HUES6 (cell line): Measurements from ENCODE around the gene HSD17B2.
"Not testable (repeated sequence)": the region's sequence is repeated elsewhere in the genome, so short reads cannot be mapped to it uniquely, and the experiment has no call there.

Experiments
- H3K27ac ChIP-seq: 2 replicates; pipeline ENCODE4 v1.7.0; 2013; ENCODE audit warnings: low read depth, mild to moderate bottlenecking, low read length, inconsistent platforms
- H3K27me3 ChIP-seq: 2 replicates; pipeline ENCODE4 v1.6.1; 2013; ENCODE audit warnings: low read length; ENCODE audit not compliant: control insufficient read depth, insufficient read depth
- H3K36me3 ChIP-seq: 2 replicates; pipeline ENCODE4 v1.6.1; 2013; ENCODE audit warnings: low read length; ENCODE audit not compliant: control insufficient read depth, insufficient read depth
- H3K4me1 ChIP-seq: 2 replicates; pipeline ENCODE4 v1.6.1; 2013; ENCODE audit warnings: low read length; ENCODE audit not compliant: control insufficient read depth, insufficient read depth
- H3K4me3 ChIP-seq: 2 replicates; pipeline ENCODE4 v1.5.1; 2013; ENCODE audit warnings: low read depth, low read length
- H3K9ac ChIP-seq: one replicate; pipeline ENCODE4 v1.6.1; 2013; ENCODE audit warnings: mild to moderate bottlenecking, low read length
- H3K9me3 ChIP-seq: 2 replicates; pipeline ENCODE4 v1.6.1; 2013; ENCODE audit warnings: low read depth, low read length; ENCODE audit not compliant: control insufficient read depth, insufficient read depth

Gene HSD17B2

GRCh38 chr16:82105107-82105506 is 70.1 kb downstream of the HSD17B2 start:
- Histone ChIP-seq H3K9me3 (no peaks in the 10 kb centered on the region), H3K9ac (no peak overlapping the region), H3K4me1 (no peaks in the 10 kb centered on the region), H3K36me3 (no peaks in the 10 kb centered on the region), H3K27me3 (no peaks in the 10 kb centered on the region), H3K27ac (no peak overlapping the region), H3K4me3 (no peak overlapping the region)

- Histone ChIP-seq H3K9me3 (no peaks in the 10 kb centered on the region), H3K4me1 (no peaks in the 10 kb centered on the region), H3K27me3 (no peaks in the 10 kb centered on the region), H3K27ac (no peak overlapping the region), H3K36me3 (no peaks in the 10 kb centered on the region), H3K4me3 (no peak overlapping the region), H3K9ac (no peak overlapping the region)
These were observed 73.0 kb downstream of the HSD17B2 start for GRCh38 chr16:82108100-82108499.

GRCh38 chr16:82108774-82109173 is 73.7 kb downstream of the HSD17B2 start:
- Histone ChIP-seq H3K9me3 (no peaks in the 10 kb centered on the region), H3K4me3 (no peak overlapping the region), H3K36me3 (no peaks in the 10 kb centered on the region), H3K4me1 (no peaks in the 10 kb centered on the region), H3K27me3 (no peaks in the 10 kb centered on the region), H3K27ac (no peak overlapping the region), H3K9ac (no peak overlapping the region)

- H3K9ac ChIP-seq, H3K4me1 ChIP-seq, H3K9me3 ChIP-seq, H3K4me3 ChIP-seq, H3K27ac ChIP-seq, H3K36me3 ChIP-seq, H3K27me3 ChIP-seq: not testable (repeated sequence)
These were observed 74.2 kb downstream of the HSD17B2 start for GRCh38 chr16:82109266-82109665.

GRCh38 chr16:82111944-82112343 is 76.9 kb downstream of the HSD17B2 start:
- Histone ChIP-seq H3K9me3 (no peaks in the 10 kb centered on the region), H3K9ac (no peak overlapping the region), H3K27me3 (no peaks in the 10 kb centered on the region), H3K4me3 (no peak overlapping the region), H3K4me1 (no peaks in the 10 kb centered on the region), H3K27ac (no peak overlapping the region), H3K36me3 (no peaks in the 10 kb centered on the region)

- H3K4me1 ChIP-seq: no peaks in the 10 kb centered on the region
- H3K9me3 ChIP-seq: no peaks in the 10 kb centered on the region
- H3K9ac ChIP-seq: no peak overlapping the region
- H3K36me3 ChIP-seq: no peaks in the 10 kb centered on the region
- no peak overlapping the region for H3K4me3 ChIP-seq
- no peaks in the 10 kb centered on the region for H3K27me3 ChIP-seq
- H3K27ac ChIP-seq: no peak overlapping the region
These were observed 78.7 kb downstream of the HSD17B2 start for GRCh38 chr16:82113741-82114140.

GRCh38 chr16:82116535-82116934 is 81.5 kb downstream of the HSD17B2 start:
- Histone ChIP-seq H3K4me3 (no peak overlapping the region), H3K27me3 (no peaks in the 10 kb centered on the region), H3K36me3 (no peaks in the 10 kb centered on the region), H3K4me1 (no peaks in the 10 kb centered on the region), H3K9ac (no peak overlapping the region), H3K27ac (no peak overlapping the region), H3K9me3 (no peaks in the 10 kb centered on the region)

- Histone ChIP-seq H3K4me3 (no peak overlapping the region), H3K4me1 (no peaks in the 10 kb centered on the region), H3K9me3 (no peaks in the 10 kb centered on the region), H3K27ac (no peak overlapping the region), H3K36me3 (no peaks in the 10 kb centered on the region), H3K9ac (no peak overlapping the region), H3K27me3 (no peaks in the 10 kb centered on the region)
These were observed 83.7 kb downstream of the HSD17B2 start for GRCh38 chr16:82118749-82119148.

- H3K27ac ChIP-seq: no peak overlapping the region
- H3K27me3 ChIP-seq: no peaks in the 10 kb centered on the region
- no peaks in the 10 kb centered on the region for H3K9me3 ChIP-seq
- no peaks in the 10 kb centered on the region for H3K36me3 ChIP-seq
- no peak overlapping the region for H3K4me3 ChIP-seq
- H3K9ac ChIP-seq: no peak overlapping the region
- no peaks in the 10 kb centered on the region for H3K4me1 ChIP-seq
These were observed 84.4 kb downstream of the HSD17B2 start for GRCh38 chr16:82119405-82119804.

- peaks cover 7% of the 10 kb centered on the region; the same call in 1 of the 2 replicates for H3K4me1 ChIP-seq
- H3K9ac ChIP-seq: no peak overlapping the region
- no peak overlapping the region for H3K4me3 ChIP-seq
These were observed 89.6 kb downstream of the HSD17B2 start for GRCh38 chr16:82124651-82125050.

GRCh38 chr16:82129881-82130280 is 94.8 kb downstream of the HSD17B2 start:
- H3K36me3 ChIP-seq: no peaks in the 10 kb centered on the region

More at GRCh38 chr16:82124651-82125050, 89.6 kb downstream of the HSD17B2 start:
- no peaks in the 10 kb centered on the region for H3K27me3 ChIP-seq
- no peaks in the 10 kb centered on the region for H3K9me3 ChIP-seq
- H3K27ac ChIP-seq: no peak overlapping the region
- no peaks in the 10 kb centered on the region for H3K36me3 ChIP-seq

GRCh38 chr16:82133798-82134197 is 98.7 kb downstream of the HSD17B2 start:
- H3K36me3 ChIP-seq: peaks cover 15% of the 10 kb centered on the region
- no peak overlapping the region for H3K4me3 ChIP-seq
- H3K9me3 ChIP-seq: no peaks in the 10 kb centered on the region
- no peak overlapping the region for H3K27ac ChIP-seq
- H3K9ac ChIP-seq: no peak overlapping the region
- H3K4me1 ChIP-seq: peaks cover 6% of the 10 kb centered on the region
- H3K27me3 ChIP-seq: no peaks in the 10 kb centered on the region

More at GRCh38 chr16:82129881-82130280, 94.8 kb downstream of the HSD17B2 start:
- no peak overlapping the region for H3K27ac ChIP-seq
- no peak overlapping the region for H3K9ac ChIP-seq
- no peaks in the 10 kb centered on the region for H3K9me3 ChIP-seq
- peaks cover 7% of the 10 kb centered on the region; the same call in 1 of the 2 replicates for H3K4me1 ChIP-seq
- H3K4me3 ChIP-seq: no peak overlapping the region
- no peaks in the 10 kb centered on the region for H3K27me3 ChIP-seq
